Heart left ventricle (tissue), 13 donors: ENCODE results near the gene COL7A1.

ENCODE experiments used
- POLR2A ChIP-seq, 2 donors: fragments of 450-650 bp; IDR thresholded peaks; one replicate each; pipeline ENCODE4 v1.6.1; 2017; ENCODE audit warnings: antibody characterized with exemption in 2 of 2, mild to moderate bottlenecking in 2 of 2, moderate library complexity in 2 of 2
- TF ChIP-seq, protein P1 (sequence below), 12 donors: fragments of 200-600 bp; sonication (generic) in 4 of 12; IDR thresholded peaks; one replicate each; pipeline versions ENCODE4 v1.5.0 to v1.8.0; 2018 to 2022; ENCODE audit warnings: antibody characterized with exemption in 12 of 12, mild to moderate bottlenecking in 5 of 12
- donor health status: ischemic (EF 13 %, LVEDD 7.1; RV severe dilation, severe dysfunction).
- donor health status: DM: no; HTN: yes; CAD: no.
- donor health status: DM: no; HTN: no; CAD: no.
- donor health status: ischemic (EF 25% LVEDD 6.9; RV normal size, moderate dysfunction).
- donor health status: ischemic (EF 25% LVEDD 5.7; RV mildly dilated, moderate dysfunction).
- donor health status: ischemic (EF 35%, LVEDD 5.7; RV mildly dilated, moderate dysfunction).
- donor health status: nonischemic (EF 11% LVEDD 7.7; RV severe dilation, severe dysfunction).
- donor health status: DM: yes; HTN: yes; CAD: no.
- donor health status: PGD.
- donor health status: ischemic (EF 29% LVEDD 5.4; RV normal size, mild dysfunction).
- donor health status: nonischemic (EF 23%, LVEDD 6.1; RV moderate dilation, normal function).

DNA sequence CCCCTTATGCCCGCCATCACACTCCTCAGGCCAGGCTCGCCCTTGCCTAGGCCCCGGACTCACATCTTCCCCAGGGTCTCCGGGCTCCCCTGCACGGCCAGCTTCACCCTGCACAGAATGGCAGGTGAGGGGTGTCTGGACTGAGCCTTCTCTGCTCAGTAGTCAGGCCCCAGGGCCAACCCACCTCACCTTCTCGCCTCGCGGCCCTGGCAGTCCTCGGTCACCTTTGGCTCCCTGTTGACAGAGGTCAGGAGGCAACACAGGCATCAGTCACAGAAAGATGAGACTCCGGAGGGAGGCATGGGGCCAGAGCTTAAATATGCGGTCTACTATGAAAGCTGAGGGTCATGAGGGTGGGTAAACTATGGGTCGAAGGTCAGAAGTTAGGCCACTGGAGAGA, 23.2 kb downstream of the COL7A1 start:
- TF ChIP-seq, protein P1, sequence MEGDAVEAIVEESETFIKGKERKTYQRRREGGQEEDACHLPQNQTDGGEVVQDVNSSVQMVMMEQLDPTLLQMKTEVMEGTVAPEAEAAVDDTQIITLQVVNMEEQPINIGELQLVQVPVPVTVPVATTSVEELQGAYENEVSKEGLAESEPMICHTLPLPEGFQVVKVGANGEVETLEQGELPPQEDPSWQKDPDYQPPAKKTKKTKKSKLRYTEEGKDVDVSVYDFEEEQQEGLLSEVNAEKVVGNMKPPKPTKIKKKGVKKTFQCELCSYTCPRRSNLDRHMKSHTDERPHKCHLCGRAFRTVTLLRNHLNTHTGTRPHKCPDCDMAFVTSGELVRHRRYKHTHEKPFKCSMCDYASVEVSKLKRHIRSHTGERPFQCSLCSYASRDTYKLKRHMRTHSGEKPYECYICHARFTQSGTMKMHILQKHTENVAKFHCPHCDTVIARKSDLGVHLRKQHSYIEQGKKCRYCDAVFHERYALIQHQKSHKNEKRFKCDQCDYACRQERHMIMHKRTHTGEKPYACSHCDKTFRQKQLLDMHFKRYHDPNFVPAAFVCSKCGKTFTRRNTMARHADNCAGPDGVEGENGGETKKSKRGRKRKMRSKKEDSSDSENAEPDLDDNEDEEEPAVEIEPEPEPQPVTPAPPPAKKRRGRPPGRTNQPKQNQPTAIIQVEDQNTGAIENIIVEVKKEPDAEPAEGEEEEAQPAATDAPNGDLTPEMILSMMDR (IDR thresholded peaks at IDR 0.05), result no peak
- TF ChIP-seq POLR2A (IDR thresholded peaks at IDR 0.05), result no peak
